ENCODE results near the gene PDLIM5. TPM values are rescaled to one million over a fixed set of nuclear protein-coding genes. Genes with fewer than 3 reads are reported as not detected.

PDLIM5 gene
- total RNA-seq, 4 donors from 2014 or later: 90.5 to 148 (median 115) TPM

DNA sequence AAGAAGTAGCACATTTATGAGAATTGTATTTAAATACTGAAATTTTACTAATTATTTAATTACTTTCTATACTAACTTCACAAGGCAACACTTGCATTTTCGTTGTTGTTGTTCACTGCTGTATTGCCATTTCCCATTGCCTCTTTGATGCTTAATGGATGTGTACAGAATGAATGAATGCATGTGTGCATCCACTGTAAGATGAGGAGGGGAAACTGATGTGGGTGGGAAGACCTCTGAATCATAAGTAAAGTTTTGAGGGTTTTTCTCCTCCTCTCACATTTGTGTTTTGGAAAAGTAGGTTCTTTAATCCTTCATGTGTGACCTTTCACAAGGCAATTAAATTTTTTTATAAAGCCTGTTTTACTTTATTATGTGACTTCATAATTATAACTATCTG is 46.8 kb downstream of the PDLIM5 start:
- H3K9me3 ChIP-seq: no peaks in the 10 kb centered on the region
- H3K27ac ChIP-seq: no peak overlapping the region
- no peak for DNase-seq (ENCODE audit: low spot score in 2 of 2)
- H3K4me3 ChIP-seq: no peak overlapping the region
- no peaks in the 10 kb centered on the region for H3K27me3 ChIP-seq
- 67% methylated on average over 1 of the region's 1 CpG for WGBS
- peaks cover 6% of the 10 kb centered on the region for H3K4me1 ChIP-seq
- H3K36me3 ChIP-seq: no peaks in the 10 kb centered on the region
- TF ChIP-seq, protein P1, sequence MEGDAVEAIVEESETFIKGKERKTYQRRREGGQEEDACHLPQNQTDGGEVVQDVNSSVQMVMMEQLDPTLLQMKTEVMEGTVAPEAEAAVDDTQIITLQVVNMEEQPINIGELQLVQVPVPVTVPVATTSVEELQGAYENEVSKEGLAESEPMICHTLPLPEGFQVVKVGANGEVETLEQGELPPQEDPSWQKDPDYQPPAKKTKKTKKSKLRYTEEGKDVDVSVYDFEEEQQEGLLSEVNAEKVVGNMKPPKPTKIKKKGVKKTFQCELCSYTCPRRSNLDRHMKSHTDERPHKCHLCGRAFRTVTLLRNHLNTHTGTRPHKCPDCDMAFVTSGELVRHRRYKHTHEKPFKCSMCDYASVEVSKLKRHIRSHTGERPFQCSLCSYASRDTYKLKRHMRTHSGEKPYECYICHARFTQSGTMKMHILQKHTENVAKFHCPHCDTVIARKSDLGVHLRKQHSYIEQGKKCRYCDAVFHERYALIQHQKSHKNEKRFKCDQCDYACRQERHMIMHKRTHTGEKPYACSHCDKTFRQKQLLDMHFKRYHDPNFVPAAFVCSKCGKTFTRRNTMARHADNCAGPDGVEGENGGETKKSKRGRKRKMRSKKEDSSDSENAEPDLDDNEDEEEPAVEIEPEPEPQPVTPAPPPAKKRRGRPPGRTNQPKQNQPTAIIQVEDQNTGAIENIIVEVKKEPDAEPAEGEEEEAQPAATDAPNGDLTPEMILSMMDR (IDR thresholded peaks at IDR 0.05): no peak
- no peak for TF ChIP-seq POLR2A (IDR thresholded peaks at IDR 0.05)
- no peak for TF ChIP-seq POLR2AphosphoS5 (IDR thresholded peaks at IDR 0.05)
- TF ChIP-seq EP300 (IDR thresholded peaks at IDR 0.05): no peak

DNA sequence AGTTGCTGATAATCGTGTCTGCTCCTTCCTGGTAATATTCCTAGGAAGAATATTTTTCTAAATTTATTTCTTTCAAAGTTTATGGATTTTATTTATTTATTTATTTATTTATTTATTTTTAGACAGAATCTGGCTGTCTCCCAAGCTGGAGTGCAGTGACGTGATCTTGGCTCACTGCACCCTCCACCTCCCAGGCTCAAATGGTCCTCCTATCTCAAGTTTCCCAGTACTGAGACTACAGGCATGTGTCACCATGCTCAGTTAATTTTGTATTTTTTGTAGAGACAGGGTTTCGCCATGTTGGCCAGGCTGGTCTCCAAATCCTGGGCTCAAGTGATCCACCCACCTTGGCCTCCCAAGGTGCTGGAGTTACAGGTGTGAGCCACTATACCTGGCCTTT is 48.9 kb downstream of the PDLIM5 start:
- TF ChIP-seq POLR2A (IDR thresholded peaks at IDR 0.05): no peak
- TF ChIP-seq, protein P1 (IDR thresholded peaks at IDR 0.05): no peak
- no peak for TF ChIP-seq EP300 (IDR thresholded peaks at IDR 0.05)
- TF ChIP-seq POLR2AphosphoS5 (IDR thresholded peaks at IDR 0.05): no peak
- DNase-seq (ENCODE audit: low spot score in 2 of 2): no peak
- no peaks in the 10 kb centered on the region for H3K36me3 ChIP-seq
- WGBS: 78% methylated on average over 3 of the region's 3 CpGs
- H3K27ac ChIP-seq: no peak overlapping the region
- H3K4me3 ChIP-seq: no peak overlapping the region
- H3K9me3 ChIP-seq: no peaks in the 10 kb centered on the region
- H3K4me1 ChIP-seq: peaks cover 8% of the 10 kb centered on the region
- H3K27me3 ChIP-seq: no peaks in the 10 kb centered on the region

DNA sequence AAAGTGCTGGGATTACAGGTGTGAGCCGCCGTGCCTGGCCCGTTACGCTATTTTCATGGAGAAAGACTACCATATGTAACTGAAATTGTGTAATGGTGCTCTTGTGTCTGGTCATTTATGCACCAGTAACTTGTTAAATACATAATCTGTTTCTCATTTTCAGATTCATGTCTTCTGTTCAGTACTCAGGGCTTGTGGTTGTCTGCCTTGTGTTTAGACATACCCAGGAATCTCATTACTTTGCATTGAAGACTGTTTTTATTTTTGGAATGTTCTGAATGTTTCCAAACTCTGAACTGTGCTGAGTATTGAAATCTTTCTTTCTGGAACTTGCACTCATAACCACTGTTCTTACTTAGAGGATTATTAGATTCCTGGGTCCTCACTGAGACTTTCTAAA is 52.8 kb downstream of the PDLIM5 start:
- no peaks in the 10 kb centered on the region for H3K27me3 ChIP-seq
- TF ChIP-seq POLR2AphosphoS5 (IDR thresholded peaks at IDR 0.05) (no peak), POLR2A (IDR thresholded peaks at IDR 0.05) (no peak), EP300 (IDR thresholded peaks at IDR 0.05) (no peak)
- TF ChIP-seq, protein P1 (IDR thresholded peaks at IDR 0.05): no peak
- no peak for DNase-seq (ENCODE audit: low spot score in 2 of 2)
- H3K9me3 ChIP-seq: no peaks in the 10 kb centered on the region
- WGBS: 85% methylated on average over 4 of the region's 4 CpGs
- H3K4me3 ChIP-seq: no peak overlapping the region
- no peaks in the 10 kb centered on the region for H3K36me3 ChIP-seq
- peaks cover 26% of the 10 kb centered on the region for H3K4me1 ChIP-seq
- H3K27ac ChIP-seq: no peak overlapping the region

DNA sequence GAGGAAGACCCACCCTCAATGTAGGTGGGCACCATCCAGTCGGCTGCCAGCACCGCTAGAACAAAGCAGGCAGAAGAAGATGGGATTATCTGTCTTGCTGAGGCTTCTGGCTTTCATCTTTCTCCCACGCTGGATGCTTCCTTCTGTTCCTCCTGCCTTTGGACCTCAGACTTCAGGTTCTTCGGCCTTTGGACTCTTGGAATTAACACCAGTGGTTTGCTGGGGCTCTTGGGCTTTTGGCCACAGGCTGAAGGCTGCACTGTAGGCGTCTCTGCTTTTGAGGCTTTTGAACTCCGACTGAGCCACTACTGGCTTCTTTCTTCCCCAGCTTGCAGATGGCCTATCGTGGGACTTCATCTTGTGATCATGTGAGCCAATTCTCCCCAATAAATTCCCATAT is 55.1 kb downstream of the PDLIM5 start:
- peaks cover 26% of the 10 kb centered on the region for H3K4me1 ChIP-seq
- TF ChIP-seq POLR2A (IDR thresholded peaks at IDR 0.05) (no peak), POLR2AphosphoS5 (IDR thresholded peaks at IDR 0.05) (no peak), EP300 (IDR thresholded peaks at IDR 0.05) (no peak)
- TF ChIP-seq, protein P1 (IDR thresholded peaks at IDR 0.05): no peak
- H3K27ac ChIP-seq: no peak overlapping the region
- no peaks in the 10 kb centered on the region for H3K9me3 ChIP-seq
- no peak for DNase-seq (ENCODE audit: low spot score in 2 of 2)
- H3K4me3 ChIP-seq: no peak overlapping the region
- no peaks in the 10 kb centered on the region for H3K27me3 ChIP-seq
- 84% methylated on average over 7 of the region's 7 CpGs for WGBS
- no peaks in the 10 kb centered on the region for H3K36me3 ChIP-seq

DNA sequence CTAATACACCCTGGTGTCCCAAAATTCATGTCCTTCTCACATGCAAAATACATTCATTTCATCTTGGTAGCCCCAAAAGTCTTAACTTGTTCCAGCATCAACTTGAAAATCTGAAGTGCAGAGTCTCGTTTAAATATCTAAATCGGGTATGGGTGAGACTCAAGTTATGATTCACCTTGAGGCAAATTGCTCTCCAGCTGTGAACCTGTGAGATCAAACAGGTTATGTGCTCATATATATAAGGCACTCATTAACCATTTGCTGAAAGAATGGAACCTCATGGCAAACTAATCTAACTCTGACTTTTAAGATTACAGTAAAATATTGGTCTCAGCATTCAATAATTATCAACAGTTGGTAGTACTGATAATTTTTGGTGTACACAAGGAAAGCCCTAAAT is 55.5 kb downstream of the PDLIM5 start:
- peak overlapping the region; percentile 46 for H3K27ac ChIP-seq
- H3K27me3 ChIP-seq: no peaks in the 10 kb centered on the region
- TF ChIP-seq POLR2AphosphoS5 (IDR thresholded peaks at IDR 0.05) (no peak), POLR2A (IDR thresholded peaks at IDR 0.05) (no peak), EP300 (IDR thresholded peaks at IDR 0.05) (no peak)
- TF ChIP-seq, protein P1 (IDR thresholded peaks at IDR 0.05): no peak
- no peak for DNase-seq (ENCODE audit: low spot score in 2 of 2)
- H3K4me3 ChIP-seq: no peak overlapping the region
- peaks cover 26% of the 10 kb centered on the region for H3K4me1 ChIP-seq
- H3K9me3 ChIP-seq: no peaks in the 10 kb centered on the region
- WGBS: 35% methylated on average over 2 of the region's 2 CpGs
- H3K36me3 ChIP-seq: no peaks in the 10 kb centered on the region

Data from suprapubic skin (tissue), 4 donors.